ELR (cell line): Measurements from ENCODE around the gene SIGLEC14.

Source experiments
- DNase-seq: peaks from one replicate; pipeline ENCODE4 v3.0.0-alpha.2; 2015; ENCODE audit warnings: low read depth

Gene SIGLEC14

DNA sequence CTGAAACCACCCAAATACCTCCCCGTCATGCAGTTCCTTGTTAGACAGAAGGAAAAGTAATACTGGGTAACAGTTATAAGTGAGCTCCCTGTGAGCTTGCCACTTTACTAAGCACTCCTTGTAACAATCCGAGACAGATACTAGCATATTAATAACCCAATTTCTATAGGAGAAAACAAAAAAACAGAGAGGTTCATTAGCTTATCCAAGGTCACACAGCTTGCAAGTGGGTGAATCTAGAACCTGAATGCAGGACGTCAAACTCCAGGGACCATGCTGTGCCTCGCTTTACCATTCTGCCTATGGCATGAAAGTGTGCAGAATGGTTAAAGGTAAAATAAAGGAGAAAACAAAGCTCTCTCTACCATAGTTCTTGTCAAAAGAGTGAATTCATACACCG lies 31.8 kb downstream of the SIGLEC14 start:
- DNase-seq: no peak

DNA sequence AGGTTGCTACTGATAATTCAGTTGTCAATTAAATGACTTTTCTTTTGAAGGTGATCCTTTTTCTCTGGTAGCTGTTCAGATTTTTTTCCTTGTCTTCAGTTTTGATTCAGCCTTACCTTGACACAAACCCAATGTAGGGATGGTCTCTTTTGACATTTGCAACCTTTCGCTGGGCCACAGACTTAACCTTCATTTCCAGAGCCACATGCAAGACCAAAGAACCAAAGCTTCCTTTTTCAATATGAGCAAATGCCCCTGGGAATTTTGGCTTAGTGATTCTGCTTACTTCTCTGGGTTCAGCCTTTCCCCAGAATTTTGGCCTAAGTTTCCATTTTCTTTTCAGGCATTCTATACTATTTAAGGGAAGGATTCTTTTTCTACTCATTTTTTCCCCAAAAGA lies 36.0 kb downstream of the SIGLEC14 start:
- DNase-seq: no peak

- DNase-seq: peak; percentile 81
These were observed 38.6 kb downstream of the SIGLEC14 start for GRCh38 chr19:51607920-51608562.

GRCh38 chr19:51607077-51607476 lies 39.5 kb downstream of the SIGLEC14 start:
- DNase-seq: no peak

GRCh38 chr19:51602189-51602854 lies 44.3 kb downstream of the SIGLEC14 start:
- DNase-seq: no peak

DNA sequence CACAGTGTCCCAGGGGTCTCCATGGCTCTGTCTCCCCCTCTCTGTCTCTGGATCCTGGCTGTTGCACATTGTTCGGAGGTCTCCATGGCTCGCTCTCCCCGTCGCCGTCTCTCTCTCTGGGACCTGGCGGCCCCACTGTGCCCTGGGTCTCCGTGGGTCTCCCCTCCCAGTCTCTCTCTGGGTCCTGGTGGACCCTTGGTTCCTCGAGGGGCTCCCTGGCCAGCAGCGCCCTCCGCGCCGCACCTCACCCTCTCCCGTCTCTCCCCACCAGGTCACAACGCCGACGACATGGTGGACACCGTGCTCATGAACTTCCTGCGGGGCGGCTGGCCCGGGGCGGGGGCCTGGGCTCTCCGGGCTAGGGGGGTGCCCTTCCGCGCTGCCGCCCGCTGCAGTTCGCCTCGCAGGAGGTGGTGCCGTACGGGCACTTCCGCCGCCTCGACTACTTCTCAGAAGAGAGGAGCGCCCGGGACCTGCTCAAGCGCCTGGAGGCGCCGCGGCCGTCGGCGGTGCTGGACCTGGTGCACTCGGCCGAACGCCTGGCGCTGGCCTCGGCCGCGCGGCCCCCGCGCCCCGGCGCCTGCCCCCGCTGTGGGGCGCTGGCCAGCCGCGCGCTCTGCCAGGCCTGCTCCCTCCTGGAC lies 45.6 kb downstream of the SIGLEC14 start:
- no peak for DNase-seq

DNA sequence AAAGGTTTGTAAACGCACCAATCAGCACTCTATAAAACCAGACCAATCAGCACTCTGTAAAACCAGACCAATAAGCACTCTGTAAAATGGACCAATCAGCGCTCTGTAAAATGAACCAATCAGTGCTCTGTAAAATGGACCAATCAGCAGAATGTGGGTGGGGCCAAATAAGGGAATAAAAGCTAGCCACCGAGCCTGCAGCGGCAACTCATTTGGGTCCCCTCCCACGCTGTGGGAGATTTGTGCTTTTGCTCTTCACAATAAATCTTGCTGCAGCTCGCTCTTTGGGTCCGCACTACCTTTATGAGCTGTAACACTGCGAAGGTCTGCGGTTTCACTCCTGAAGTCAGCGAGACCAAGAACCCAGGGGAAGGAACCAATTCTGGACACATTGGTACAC lies 47.5 kb downstream of the SIGLEC14 start:
- DNase-seq: no peak

GRCh38 chr19:51598159-51598915 lies 48.3 kb downstream of the SIGLEC14 start:
- DNase-seq: no peak

DNA sequence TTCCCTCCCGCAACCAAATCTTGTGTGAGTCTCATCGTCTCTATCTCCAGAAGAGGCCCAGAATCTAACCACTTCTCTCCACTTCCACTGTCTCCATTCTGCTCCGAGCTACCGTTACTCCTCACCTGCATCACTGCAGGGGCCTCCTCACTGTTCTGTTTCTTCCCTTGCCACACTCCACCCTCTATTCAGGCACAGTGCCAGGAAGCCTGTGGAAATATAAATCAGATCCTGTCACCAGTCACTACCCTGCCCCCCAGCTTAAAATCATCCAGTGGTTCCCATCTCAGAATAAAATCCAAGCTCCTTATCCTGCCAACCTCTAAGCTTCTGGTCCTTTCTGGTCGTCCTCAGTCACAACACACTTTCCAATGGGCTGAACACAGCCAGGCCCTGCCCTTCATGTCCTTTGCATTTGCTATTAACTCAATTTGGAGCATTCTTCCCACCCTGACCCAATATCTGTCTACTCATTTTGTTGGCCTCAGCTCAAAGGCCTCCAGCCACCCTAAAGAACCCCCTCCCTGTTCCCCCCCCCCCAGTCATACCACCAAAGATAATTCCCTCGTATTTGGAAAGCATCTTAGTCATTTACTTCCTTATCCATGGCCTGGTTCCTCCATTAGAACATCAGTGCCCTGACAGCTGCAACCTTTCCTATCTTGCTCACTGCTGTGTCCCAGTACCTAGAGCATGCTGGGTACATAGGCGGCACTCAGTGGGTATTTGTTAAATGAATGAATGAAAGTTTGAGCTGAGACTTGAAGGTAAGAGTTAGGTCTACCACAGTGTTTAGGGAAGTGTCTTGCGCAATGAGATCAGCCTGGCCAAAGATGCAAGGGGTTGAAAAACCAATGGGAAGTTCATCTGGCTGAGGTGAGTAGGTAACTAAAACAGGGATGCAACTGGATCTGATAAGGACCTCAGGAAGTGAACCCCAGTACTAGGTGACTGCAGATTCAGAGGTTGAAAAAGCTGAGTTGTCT lies 51.1 kb downstream of the SIGLEC14 start:
- DNase-seq: no peak

DNA sequence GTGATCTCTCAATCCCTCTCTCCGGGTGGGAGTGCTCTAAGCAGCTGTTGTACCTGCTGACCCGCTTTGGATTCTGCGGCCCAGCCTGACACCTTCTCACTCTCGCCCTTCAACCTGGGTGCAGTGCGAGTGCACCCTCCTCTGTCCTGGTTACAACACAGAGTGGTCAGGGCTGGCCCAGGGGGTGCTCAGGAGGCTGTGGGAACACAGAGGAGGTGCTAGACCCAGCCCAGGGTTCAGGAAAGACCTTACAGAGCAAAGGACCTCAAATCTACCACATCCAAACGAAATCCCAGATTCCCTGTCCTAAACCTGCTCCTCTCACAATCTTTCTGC lies 51.9 kb downstream of the SIGLEC14 start:
- DNase-seq: no peak

DNA sequence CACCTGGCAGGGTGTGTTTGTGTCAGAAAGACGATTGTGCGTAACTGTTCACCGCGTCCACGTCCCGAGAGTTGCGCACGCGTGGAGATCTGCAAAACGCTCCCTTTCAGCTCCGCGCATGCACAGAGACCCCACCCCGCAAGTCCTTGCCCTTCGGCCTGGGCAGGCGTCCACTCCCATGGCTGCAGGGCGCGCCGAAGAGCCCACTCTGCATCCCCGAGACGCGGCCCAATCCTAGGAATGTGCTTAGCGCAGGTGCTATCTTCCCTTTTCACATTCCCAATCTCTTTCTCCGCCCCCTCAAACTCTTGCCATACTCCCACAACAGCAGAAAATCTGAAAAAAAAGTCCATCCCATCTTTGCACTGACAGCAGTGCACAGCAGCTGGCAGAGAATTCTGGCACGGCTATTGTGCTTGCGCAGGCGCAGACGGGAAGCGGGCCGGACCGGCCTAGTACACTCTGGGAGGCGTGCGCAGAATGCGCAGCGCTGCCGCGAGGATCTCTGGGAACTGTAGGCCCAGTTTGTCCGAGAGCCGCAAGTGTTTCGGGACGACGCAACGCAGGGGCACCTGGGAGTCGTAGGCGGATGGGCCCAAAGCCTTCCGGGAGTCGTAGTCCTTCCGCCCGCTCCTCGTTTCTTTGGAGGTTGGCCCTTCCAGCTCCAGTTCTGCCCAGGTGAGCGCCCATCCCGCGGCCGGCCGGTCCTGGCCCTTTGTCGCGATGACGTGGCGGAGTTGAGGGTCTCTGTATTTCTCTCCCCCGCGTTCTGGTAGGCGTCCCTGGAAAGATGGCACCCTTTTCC lies 52.5 kb downstream of the SIGLEC14 start:
- peak; percentile 96 for DNase-seq

GRCh38 chr19:51593138-51593890 lies 53.3 kb downstream of the SIGLEC14 start:
- DNase-seq: peak; percentile 6
